KOPT-K1 (cell line): Measurements from ENCODE around the gene SLU7.

Source experiments
- H3K27ac ChIP-seq: fragments of 200-600 bp; sonication (generic); 2 replicates; pipeline ENCODE4 v1.5.1; 2016; ENCODE audit warnings: antibody characterized with exemption, mild to moderate bottlenecking, low read depth, low read length; ENCODE audit not compliant: poor library complexity, severe bottlenecking
- H3K36me3 ChIP-seq: fragments of 200-600 bp; sonication (generic); 2 replicates; pipeline ENCODE4 v1.5.1; 2017; ENCODE audit warnings: antibody characterized with exemption, mild to moderate bottlenecking, low read length, moderate library complexity; ENCODE audit not compliant: insufficient read depth
- H3K9me3 ChIP-seq: fragments of 200-600 bp; sonication (generic); 2 replicates; pipeline ENCODE4 v1.5.1; 2017; ENCODE audit warnings: antibody characterized with exemption, low read length, mild to moderate bottlenecking; ENCODE audit not compliant: insufficient read depth, poor library complexity, severe bottlenecking

The SLU7 gene

GRCh38 chr5:160370713-160371034, 48.2 kb downstream of the SLU7 start:
- H3K27ac ChIP-seq, result no peak overlapping the region
- H3K9me3 ChIP-seq, result no peaks in the 10 kb centered on the region
- no peaks in the 10 kb centered on the region for H3K36me3 ChIP-seq

GRCh38 chr5:160369990-160370712, 48.7 kb downstream of the SLU7 start, which contains the start of gene C1QTNF2:
C1QTNF2 (minus strand) TSS chr5:160370626; CDS start chr5:160355011, 15,615 bp downstream.
- Histone ChIP-seq H3K9me3 (no peaks in the 10 kb centered on the region), H3K36me3 (no peaks in the 10 kb centered on the region), H3K27ac (no peak within 1 kb of the TSS)

- no peak overlapping the region for H3K27ac ChIP-seq
- H3K36me3 ChIP-seq, result no peaks in the 10 kb centered on the region
- H3K9me3 ChIP-seq, result no peaks in the 10 kb centered on the region
These were observed 51.0 kb downstream of the SLU7 start for GRCh38 chr5:160367885-160368284.

- no peak overlapping the region for H3K27ac ChIP-seq
- no peaks in the 10 kb centered on the region for H3K9me3 ChIP-seq
- no peaks in the 10 kb centered on the region for H3K36me3 ChIP-seq
These were observed 51.6 kb downstream of the SLU7 start for GRCh38 chr5:160367261-160367660.

- H3K27ac ChIP-seq, result no peak overlapping the region
- H3K9me3 ChIP-seq, result no peaks in the 10 kb centered on the region
- H3K36me3 ChIP-seq, result no peaks in the 10 kb centered on the region
These were observed 52.7 kb downstream of the SLU7 start for GRCh38 chr5:160366230-160366629.

- Histone ChIP-seq H3K27ac (no peak overlapping the region), H3K9me3 (no peaks in the 10 kb centered on the region), H3K36me3 (no peaks in the 10 kb centered on the region)
These were observed 55.1 kb downstream of the SLU7 start for GRCh38 chr5:160363660-160364395.

GRCh38 chr5:160363211-160363610, 55.7 kb downstream of the SLU7 start:
- Histone ChIP-seq H3K9me3 (no peaks in the 10 kb centered on the region), H3K36me3 (no peaks in the 10 kb centered on the region), H3K27ac (no peak overlapping the region)

GRCh38 chr5:160361624-160362228, 57.2 kb downstream of the SLU7 start:
- Histone ChIP-seq H3K27ac (no peak overlapping the region), H3K36me3 (no peaks in the 10 kb centered on the region), H3K9me3 (no peaks in the 10 kb centered on the region)

GRCh38 chr5:160360310-160360709, 58.6 kb downstream of the SLU7 start:
- no peaks in the 10 kb centered on the region for H3K36me3 ChIP-seq
- H3K27ac ChIP-seq, result no peak overlapping the region
- H3K9me3 ChIP-seq, result no peaks in the 10 kb centered on the region

- Histone ChIP-seq H3K9me3 (no peaks in the 10 kb centered on the region), H3K27ac (no peak overlapping the region), H3K36me3 (no peaks in the 10 kb centered on the region)
These were observed 59.1 kb downstream of the SLU7 start for GRCh38 chr5:160359816-160360215.

- Histone ChIP-seq H3K36me3 (no peaks in the 10 kb centered on the region), H3K9me3 (no peaks in the 10 kb centered on the region), H3K27ac (no peak overlapping the region)
These were observed 59.6 kb downstream of the SLU7 start for GRCh38 chr5:160359242-160359641.

GRCh38 chr5:160357861-160358411, 60.9 kb downstream of the SLU7 start:
- H3K36me3 ChIP-seq, result no peaks in the 10 kb centered on the region
- no peak overlapping the region for H3K27ac ChIP-seq
- no peaks in the 10 kb centered on the region for H3K9me3 ChIP-seq

- Histone ChIP-seq H3K27ac (no peak overlapping the region), H3K36me3 (no peaks in the 10 kb centered on the region), H3K9me3 (no peaks in the 10 kb centered on the region)
These were observed 61.5 kb downstream of the SLU7 start for GRCh38 chr5:160357394-160357793.

- Histone ChIP-seq H3K36me3 (no peaks in the 10 kb centered on the region), H3K27ac (no peak overlapping the region), H3K9me3 (no peaks in the 10 kb centered on the region)
These were observed 62.1 kb downstream of the SLU7 start for GRCh38 chr5:160356550-160357347.

- H3K27ac ChIP-seq, result no peak overlapping the region
These were observed 64.2 kb downstream of the SLU7 start for GRCh38 chr5:160354666-160355065.

More at GRCh38 chr5:160354666-160355065, 64.2 kb downstream of the SLU7 start:
- H3K36me3 ChIP-seq, result no peaks in the 10 kb centered on the region
- no peaks in the 10 kb centered on the region for H3K9me3 ChIP-seq
